A673 (cell line): ENCODE measurements around the gene CCDC57. TPM values are rescaled to one million over a fixed set of nuclear protein-coding genes. Genes with fewer than 3 reads are reported as not detected.

Experiments used
- BruUV-seq: library from RNA; stranded (reverse); fragments of 400-500 nt; replicated peaks from 2 replicates; lab custom pipeline; 2021; lab: Mats Ljungman, UMichigan
- CTCF ChIA-PET: fragments of 300-600 bp; sonication (Branson Sonifier 250); formaldehyde crosslinking; loops from one replicate; lab custom pipeline; 2022; ENCODE audit warnings: antibody characterized with exemption; lab: Charles Lee
- POLR2A ChIA-PET: fragments of 300-600 bp; sonication (Branson Sonifier 250); formaldehyde crosslinking; loops from one replicate; lab custom pipeline; 2022; ENCODE audit warnings: antibody characterized with exemption; ENCODE audit not compliant: low non-redundant PET; lab: Charles Lee
- DNase-seq: peaks from one replicate; pipeline ENCODE4 v3.0.0-alpha.2; 2015; ENCODE audit warnings: low spot score
- H3K27ac ChIP-seq: fragments of 200-600 bp; sonication (generic); 2 replicates; pipeline ENCODE4 v1.5.1; 2016; ENCODE audit warnings: mixed run types, low read depth, mild to moderate bottlenecking, mixed read lengths, antibody characterized with exemption, low read length; ENCODE audit not compliant: poor library complexity, severe bottlenecking
- H3K27me3 ChIP-seq: fragments of 200-600 bp; sonication (generic); replicated peaks from 2 replicates; pipeline ENCODE4 v1.6.1; 2017; ENCODE audit warnings: mixed run types, low read depth, mild to moderate bottlenecking, mixed read lengths, antibody characterized with exemption, low read length; ENCODE audit not compliant: insufficient read depth, poor library complexity
- H3K36me3 ChIP-seq: fragments of 200-600 bp; sonication (generic); 2 replicates; pipeline ENCODE4 v1.6.1; 2016; ENCODE audit warnings: mixed run types, mild to moderate bottlenecking, mixed read lengths, antibody characterized with exemption, low read length; ENCODE audit not compliant: insufficient read depth, poor library complexity, severe bottlenecking
- H3K4me1 ChIP-seq: fragments of 200-600 bp; sonication (generic); 2 replicates; pipeline ENCODE4 v1.6.1; 2017; ENCODE audit warnings: mixed run types, mild to moderate bottlenecking, mixed read lengths, antibody characterized with exemption, low read length; ENCODE audit not compliant: insufficient read depth, poor library complexity, severe bottlenecking
- H3K4me3 ChIP-seq: fragments of 200-600 bp; sonication (generic); 2 replicates; pipeline ENCODE4 v1.5.1; 2016; ENCODE audit warnings: low read depth, mixed run types, mild to moderate bottlenecking, mixed read lengths, low read length; ENCODE audit not compliant: poor library complexity, severe bottlenecking
- H3K9me3 ChIP-seq: fragments of 200-600 bp; sonication (generic); 2 replicates; pipeline ENCODE4 v1.6.1; 2016; ENCODE audit warnings: mixed run types, low read depth, mild to moderate bottlenecking, mixed read lengths, antibody characterized with exemption, low read length; ENCODE audit not compliant: poor library complexity, severe bottlenecking
- EZH2 ChIP-seq: fragments of 200-600 bp; sonication (generic); IDR thresholded peaks from 2 replicates; pipeline ENCODE4 v1.6.1; 2017; ENCODE audit warnings: borderline replicate concordance, low read depth, mild to moderate bottlenecking, mixed read lengths, antibody characterized with exemption, low read length; ENCODE audit not compliant: poor library complexity, severe bottlenecking
- intact Hi-C: fragments of 100-400 bp; cut with micrococcal nuclease; formaldehyde crosslinking; loops from one replicate; pipeline ENCODE4 v1.10.0; 2022; ENCODE audit not compliant: unreplicated experiment
- total RNA-seq: library from RNA; stranded (reverse); gene quantifications from 2 replicates; pipeline ENCODE4 v1.2.3, GENCODE V29; 2021
- TF ChIP-seq, protein P1 (sequence below): fragments of 300-800, 200-600 bp; sonication (generic); conservative IDR thresholded peaks from 2 replicates; pipeline ENCODE4 v1.5.1; 2017; ENCODE audit warnings: low read depth, mild to moderate bottlenecking, antibody characterized with exemption, low read length, moderate library complexity, mixed read lengths

Gene CCDC57
- total RNA-seq, 1 experiment from 2014 or later: 43.6 TPM

DNA sequence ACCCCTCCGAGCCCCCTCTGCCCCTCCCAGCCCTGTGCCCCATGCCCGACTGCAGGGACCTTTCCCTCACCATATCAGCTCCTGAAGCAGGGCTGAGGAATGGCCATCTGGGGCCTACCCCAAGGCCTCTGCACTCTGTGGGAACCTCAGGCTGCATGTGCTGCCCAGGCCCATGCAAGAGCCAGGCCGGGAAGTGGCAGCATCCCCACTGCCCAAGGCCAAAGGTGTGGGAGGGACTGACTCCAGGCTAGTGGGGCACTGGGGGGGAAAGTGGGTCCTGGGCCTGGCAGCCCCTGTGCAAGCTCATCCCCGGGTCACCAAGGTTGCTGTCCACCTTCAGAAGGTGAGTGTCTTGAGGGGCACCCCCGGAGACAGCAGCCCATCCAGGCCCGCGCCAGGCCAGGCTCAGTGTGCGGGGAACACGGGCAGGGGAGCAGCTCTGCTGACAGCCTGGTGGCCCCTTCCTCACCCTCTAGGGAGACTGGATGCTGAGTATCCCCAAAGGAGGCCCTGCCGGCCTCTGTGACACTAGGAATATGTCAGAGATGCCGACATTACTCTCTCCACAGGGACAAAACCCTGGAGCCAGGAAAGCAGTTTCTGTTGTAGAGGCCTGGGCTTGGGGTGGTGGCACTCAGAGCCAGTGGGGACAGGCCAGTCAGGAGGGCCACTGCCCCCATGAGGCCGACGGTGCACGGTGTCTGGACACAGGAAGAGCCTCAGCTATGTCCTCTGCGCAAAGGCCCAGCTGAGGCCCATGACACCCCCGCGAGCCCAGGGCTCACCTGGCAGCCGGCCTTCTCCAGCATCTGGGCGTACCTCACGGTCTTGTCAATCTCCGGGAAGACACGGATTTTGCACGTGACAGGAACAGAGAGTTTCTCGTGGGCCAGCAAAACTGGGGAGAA lies 150.3 kb downstream of the CCDC57 start:
- Histone ChIP-seq H3K9me3 (no peaks in the 10 kb centered on the region), H3K4me3 (no peak overlapping the region), H3K4me1 (peaks cover 6% of the 10 kb centered on the region), H3K27ac (no peak overlapping the region), H3K36me3 (peaks cover 58% of the 10 kb centered on the region), H3K27me3 (no peaks in the 10 kb centered on the region)
- ChIA-PET POLR2A (no interaction called here), CTCF (no interaction called here)
- DNase-seq: no peak
- TF ChIP-seq EZH2: no peak
- TF ChIP-seq, protein P1, sequence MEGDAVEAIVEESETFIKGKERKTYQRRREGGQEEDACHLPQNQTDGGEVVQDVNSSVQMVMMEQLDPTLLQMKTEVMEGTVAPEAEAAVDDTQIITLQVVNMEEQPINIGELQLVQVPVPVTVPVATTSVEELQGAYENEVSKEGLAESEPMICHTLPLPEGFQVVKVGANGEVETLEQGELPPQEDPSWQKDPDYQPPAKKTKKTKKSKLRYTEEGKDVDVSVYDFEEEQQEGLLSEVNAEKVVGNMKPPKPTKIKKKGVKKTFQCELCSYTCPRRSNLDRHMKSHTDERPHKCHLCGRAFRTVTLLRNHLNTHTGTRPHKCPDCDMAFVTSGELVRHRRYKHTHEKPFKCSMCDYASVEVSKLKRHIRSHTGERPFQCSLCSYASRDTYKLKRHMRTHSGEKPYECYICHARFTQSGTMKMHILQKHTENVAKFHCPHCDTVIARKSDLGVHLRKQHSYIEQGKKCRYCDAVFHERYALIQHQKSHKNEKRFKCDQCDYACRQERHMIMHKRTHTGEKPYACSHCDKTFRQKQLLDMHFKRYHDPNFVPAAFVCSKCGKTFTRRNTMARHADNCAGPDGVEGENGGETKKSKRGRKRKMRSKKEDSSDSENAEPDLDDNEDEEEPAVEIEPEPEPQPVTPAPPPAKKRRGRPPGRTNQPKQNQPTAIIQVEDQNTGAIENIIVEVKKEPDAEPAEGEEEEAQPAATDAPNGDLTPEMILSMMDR: no peak
- BruUV-seq: no TSS peak
- intact Hi-C loops: no loop called here

DNA sequence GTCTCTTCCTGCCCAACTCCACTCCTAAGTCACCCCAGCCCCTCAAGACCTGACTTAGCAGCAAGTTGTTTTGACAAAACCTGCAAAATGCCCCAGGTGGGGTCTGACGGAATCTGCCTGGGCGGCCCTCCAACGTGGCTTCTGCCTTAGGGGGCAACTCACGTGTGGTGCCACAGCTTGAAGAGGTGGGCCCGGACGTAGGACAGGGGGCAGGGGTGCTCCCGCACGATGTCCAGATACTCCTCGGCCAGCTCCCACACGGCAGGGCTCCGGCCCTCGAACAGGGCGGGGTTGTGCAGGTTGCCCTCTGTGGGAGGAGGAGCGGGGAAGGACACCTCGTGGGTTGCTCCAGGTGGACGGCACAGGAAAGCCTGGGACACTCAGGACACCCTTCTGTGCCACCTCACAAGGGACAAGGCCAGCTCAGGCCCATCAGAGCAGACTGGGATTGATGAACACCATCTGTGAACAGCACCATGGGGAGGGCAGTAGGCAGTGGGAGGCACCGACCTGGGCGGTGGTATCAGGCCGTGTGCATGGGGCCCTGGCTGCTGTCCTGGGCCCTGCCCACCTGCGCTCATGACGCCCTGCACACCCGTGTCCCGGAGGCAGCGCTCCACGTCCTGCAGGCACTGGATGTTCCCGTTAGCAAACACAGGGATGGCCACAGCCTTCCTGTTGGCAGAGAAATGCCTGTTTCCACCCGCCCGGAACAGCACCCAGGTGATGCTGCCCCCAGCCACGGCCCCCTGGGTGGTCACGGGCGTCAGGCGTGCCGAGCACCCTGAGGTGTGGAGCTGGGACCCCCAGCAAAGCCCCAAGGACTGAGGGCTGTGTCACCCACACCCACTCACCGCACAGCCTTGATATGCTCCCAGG lies 151.4 kb downstream of the CCDC57 start:
- Histone ChIP-seq H3K27me3 (no peaks in the 10 kb centered on the region), H3K36me3 (peaks cover 68% of the 10 kb centered on the region), H3K4me3 (no peak overlapping the region), H3K27ac (no peak overlapping the region), H3K9me3 (no peaks in the 10 kb centered on the region), H3K4me1 (peaks cover 5% of the 10 kb centered on the region)
- intact Hi-C loops: no loop called here
- POLR2A ChIA-PET: no interaction called here
- CTCF ChIA-PET: interaction anchor here (1.6 kb wide), 1 partner anchor 24 kb away, joined by 4 read pairs; the partner anchor contains the start of gene DCXR
- TF ChIP-seq EZH2: no peak
- TF ChIP-seq, protein P1: no peak
- BruUV-seq: no TSS peak
- DNase-seq: no peak

DNA sequence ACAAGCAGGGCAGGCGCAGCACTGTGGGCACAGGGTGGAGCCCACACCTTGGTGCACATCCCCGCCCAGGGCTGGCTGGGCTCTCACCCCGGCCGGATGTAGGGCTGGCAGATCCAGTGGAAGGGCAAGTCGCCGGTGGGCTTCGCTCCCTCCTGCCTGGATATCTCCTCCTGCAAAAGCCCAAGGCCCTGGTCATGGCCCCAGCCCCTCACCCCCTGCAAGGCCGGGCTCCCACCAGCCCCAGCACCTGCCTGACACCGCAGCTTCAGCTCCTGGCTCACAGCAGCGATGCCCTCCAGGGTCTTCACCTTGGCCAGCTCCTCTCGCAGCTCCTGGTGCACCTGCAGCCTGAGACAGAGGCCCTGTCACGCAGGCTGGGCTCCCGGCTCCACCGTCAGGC lies 152.0 kb downstream of the CCDC57 start:
- DNase-seq: no peak
- CTCF ChIA-PET: interaction anchor here (1.6 kb wide), 1 partner anchor 23 kb away, joined by 4 read pairs; the partner anchor contains the start of gene DCXR

More for the DNA sequence above, 152.0 kb downstream of the CCDC57 start:
- TF ChIP-seq, protein P1: no peak
- Histone ChIP-seq H3K27me3 (no peaks in the 10 kb centered on the region), H3K4me3 (no peak overlapping the region), H3K27ac (no peak overlapping the region), H3K4me1 (no peaks in the 10 kb centered on the region), H3K36me3 (peaks cover 75% of the 10 kb centered on the region), H3K9me3 (no peaks in the 10 kb centered on the region)
- POLR2A ChIA-PET: no interaction called here
- no TSS peak for BruUV-seq
- intact Hi-C loops: no loop called here
